Ovary (tissue), 9 donors: ENCODE measurements around the gene C2CD3. TPM values are rescaled to one million over a fixed set of nuclear protein-coding genes. Genes with fewer than 3 reads are reported as not detected.
"Not testable (repeated sequence)": the region's sequence is repeated elsewhere in the genome, so short reads cannot be mapped to it uniquely, and the experiment has no call there.

ENCODE experiments used
- DNase-seq, 5 donors: peaks; one replicate each; pipeline ENCODE4 v3.0.0-alpha.2; 2019 to 2020
- H3K27ac ChIP-seq, 2 donors: fragments of 200-600 bp; one replicate each; pipeline versions ENCODE4 v1.5.1 to v1.8.0; 2019 to 2022
- H3K27me3 ChIP-seq: fragments of 200-600 bp; one replicate; pipeline ENCODE4 v1.8.0; 2022
- H3K36me3 ChIP-seq: fragments of 200-600 bp; sonication (generic); one replicate; pipeline ENCODE4 v1.5.1; 2019
- H3K4me1 ChIP-seq: one replicate; pipeline ENCODE4 v1.8.1; 2013; ENCODE audit warnings: mild to moderate bottlenecking, moderate library complexity; ENCODE audit not compliant: insufficient read depth
- H3K4me3 ChIP-seq: fragments of 200-600 bp; sonication (generic); one replicate; pipeline ENCODE4 v1.5.1; 2017
- H3K9me3 ChIP-seq, 2 donors: fragments of 200-600 bp in 1 of 2; sonication (generic) in 1 of 2; one replicate each; pipeline versions ENCODE4 v1.5.1 to v1.8.1; 2013 to 2019; ENCODE audit warnings: mild to moderate bottlenecking in 1 of 2, moderate library complexity in 1 of 2
- CTCF ChIP-seq, 3 donors: fragments of 450-650 bp in 2 of 3; fragments of 200-600 bp in 1 of 3; IDR thresholded peaks; one replicate each; pipeline versions ENCODE4 v1.5.1 to v1.8.0; 2016 to 2022; ENCODE audit warnings: antibody characterized with exemption in 3 of 3, mild to moderate bottlenecking in 1 of 3
- EP300 ChIP-seq: sonication (generic); formaldehyde crosslinking; IDR thresholded peaks from one replicate; pipeline ENCODE4 v1.6.1; 2017; ENCODE audit warnings: antibody characterized with exemption
- POLR2A ChIP-seq: fragments of 450-650 bp; IDR thresholded peaks from one replicate; pipeline ENCODE4 v1.6.1; 2017; ENCODE audit warnings: antibody characterized with exemption, mild to moderate bottlenecking, moderate library complexity
- WGBS, 3 donors: extraction: QIAGEN DNeasy Blood & Tissue Kit in 1 of 3; methylation state at CpG; one replicate each; pipeline versions ENCODE4 v1.1.5 to v1.1.7; 2013 to 2017; 5-methylcytosine and 5-hydroxymethylcytosine counted together
- intact Hi-C, 4 donors: fragments of 100-400 bp; cut with DNase I; formaldehyde crosslinking; loops; one replicate each; pipeline versions ENCODE4 v1.11.0 to v1.15.1; 2022 to 2023
- polyA plus RNA-seq, 2 donors: library from polyadenylated mRNA; stranded (reverse); fragments of 200-250 nt in 1 of 2; fragments of 350-450 nt in 1 of 2; fragmentation: Illumina TruSeq in 1 of 2; extraction: RNeasy Lipid Tissue Mini Kit (QIAGEN cat#74804) in 1 of 2; gene quantifications; one replicate each; pipeline ENCODE4 v1.2.3, GENCODE V29; 2013 to 2014
- total RNA-seq, 7 donors: library from RNA; depleted of rRNA in 2 of 7; stranded (reverse); fragments of >200 nt in 2 of 7; fragmentation: NEBNext Ultra II Directional in 3 of 7; extraction: Animal tissue kit (Norgen Biotek cat#: 25700) in 3 of 7; gene quantifications; one replicate each; pipeline versions ENCODE4 v1.1.0 to v1.2.4, GENCODE V29; 2016 to 2023
- donor health status: DM: no; HTN: no; CAD: no; lungs with moderate emphysema.
- donor health status: DM: no; HTN: no; CAD: no.
- donor health status: Bipolar disorder and iron deficiency.
- donor health status: DM: yes; HTN: yes; CAD: no.
- donor health status: DM: no; HTN: no; CAD: no.
- donor health status: DM: yes; HTN: yes; CAD: no.

Gene C2CD3
- total and polyA plus RNA-seq, 9 donors: 9.3 to 33.5 (median 17.5) TPM

- intact Hi-C loops: no loop called here
Observed at GRCh38 chr11:74084796-74085541, 85.8 kb downstream of the C2CD3 start.

DNA sequence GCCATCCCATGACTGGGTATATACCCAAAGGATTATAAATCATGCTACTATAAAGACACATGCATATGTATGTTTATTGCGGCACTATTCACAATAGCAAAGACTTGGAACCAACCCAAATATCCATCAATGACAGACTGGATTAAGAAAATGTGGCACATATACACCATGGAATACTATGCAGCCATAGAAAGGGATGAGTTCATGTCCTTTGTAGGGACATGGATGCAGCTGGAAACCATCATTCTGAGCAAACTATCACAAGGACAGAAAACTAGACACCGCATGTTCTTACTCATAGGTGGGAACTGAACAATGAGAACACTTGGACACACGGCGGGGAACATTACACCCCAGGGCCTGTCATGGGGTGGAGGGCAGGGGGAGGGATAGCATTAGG, 86.9 kb downstream of the C2CD3 start:
- DNase-seq, H3K27ac ChIP-seq, H3K4me1 ChIP-seq, H3K27me3 ChIP-seq, intact Hi-C loops, H3K4me3 ChIP-seq, H3K9me3 ChIP-seq, H3K36me3 ChIP-seq: not testable (repeated sequence)
- 98 to 99% (median 98%) methylated on average over 4 of the region's 4 CpGs for WGBS, 3 donors

More at GRCh38 chr11:74084796-74085541, 85.8 kb downstream of the C2CD3 start:
- TF ChIP-seq POLR2A (no peak), CTCF (IDR thresholded peaks at IDR 0.05) (no peak), EP300 (no peak)
- H3K9me3 ChIP-seq: no peaks in the 10 kb centered on the region
- no peaks in the 10 kb centered on the region for H3K27me3 ChIP-seq
- no peak overlapping the region for H3K4me3 ChIP-seq
- no peak overlapping the region for H3K27ac ChIP-seq
- WGBS, 3 donors: 57 to 75% (median 66%) methylated on average over 2 of the region's 2 CpGs
- DNase-seq: no peak
- H3K4me1 ChIP-seq: no peaks in the 10 kb centered on the region
- no peaks in the 10 kb centered on the region for H3K36me3 ChIP-seq

DNA sequence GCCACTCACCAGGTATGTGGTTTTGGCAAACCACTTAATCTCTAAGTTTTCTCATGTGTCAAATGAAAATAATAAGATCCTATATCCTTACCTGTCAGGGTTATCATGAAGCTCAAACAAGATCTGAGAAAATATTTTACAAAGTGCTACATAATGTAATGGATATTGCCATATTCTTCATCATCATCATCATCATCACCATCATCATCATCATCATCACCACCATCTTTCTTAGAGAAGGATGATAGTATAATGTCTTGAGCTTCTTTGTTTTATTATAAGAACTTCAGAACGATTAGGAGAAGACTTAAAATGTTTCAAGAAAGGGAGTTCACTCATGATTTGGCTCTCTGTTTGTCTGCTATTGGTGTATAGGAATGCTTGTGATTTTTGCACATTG, 89.4 kb downstream of the C2CD3 start:
- Histone ChIP-seq H3K27ac (no peak overlapping the region), H3K36me3 (no peaks in the 10 kb centered on the region), H3K4me3 (no peak overlapping the region), H3K4me1 (no peaks in the 10 kb centered on the region), H3K27me3 (no peaks in the 10 kb centered on the region), H3K9me3 (no peaks in the 10 kb centered on the region)
- intact Hi-C loops: no loop called here
- no peak for DNase-seq
- 73 to 87% (median 81%) methylated on average over 1 of the region's 1 CpG for whole genome bisulfite sequencing, 3 donors
- TF ChIP-seq CTCF (IDR thresholded peaks at IDR 0.05) (no peak), POLR2A (no peak), EP300 (no peak)

DNA sequence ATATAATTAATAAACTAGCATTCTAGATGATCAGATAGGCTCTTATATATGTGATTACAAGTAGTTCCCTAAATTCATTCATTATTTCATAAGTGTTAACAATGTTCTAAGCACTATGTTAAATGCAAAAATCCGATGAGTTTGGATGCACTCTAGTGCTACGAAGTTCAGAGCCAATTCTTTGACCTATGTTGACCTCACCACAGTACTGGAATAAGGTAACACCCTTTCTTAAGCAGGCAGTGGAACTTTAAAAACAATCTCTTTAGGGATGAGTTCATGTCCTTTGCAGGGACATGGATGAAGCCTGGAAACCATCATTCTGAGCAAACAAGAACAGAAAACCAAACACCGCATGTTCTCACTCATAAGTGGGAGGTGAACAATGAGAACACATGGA, 93.6 kb downstream of the C2CD3 start:
- Histone ChIP-seq H3K4me3 (no peak overlapping the region), H3K4me1 (no peaks in the 10 kb centered on the region), H3K27me3 (no peaks in the 10 kb centered on the region), H3K36me3 (no peaks in the 10 kb centered on the region), H3K27ac (no peak overlapping the region), H3K9me3 (no peaks in the 10 kb centered on the region)
- TF ChIP-seq POLR2A (no peak), CTCF (IDR thresholded peaks at IDR 0.05) (no peak), EP300 (no peak)
- intact Hi-C loops: no loop called here
- DNase-seq: no peak
- 60 to 69% (median 69%) methylated on average over 3 of the region's 3 CpGs for WGBS, 3 donors

- intact Hi-C loops: no loop called here
- Histone ChIP-seq H3K4me1 (peaks cover 3% of the 10 kb centered on the region), H3K27ac (no peak overlapping the region), H3K9me3 (no peaks in the 10 kb centered on the region), H3K27me3 (no peaks in the 10 kb centered on the region), H3K36me3 (no peaks in the 10 kb centered on the region), H3K4me3 (no peak overlapping the region)
- DNase-seq: no peak
- no peak for TF ChIP-seq EP300
- no peak for TF ChIP-seq CTCF (IDR thresholded peaks at IDR 0.05)
- no peak for TF ChIP-seq POLR2A
- 93 to 100% (median 94%) methylated on average over 1 of the region's 1 CpG for WGBS, 3 donors
Observed at GRCh38 chr11:74072721-74073120, 98.1 kb downstream of the C2CD3 start.
